Measurements from ENCODE around the gene GALNT14.

- TF ChIP-seq POLR2A (IDR thresholded peaks at IDR 0.05; ENCODE audit: low read length), result no peak
- TF ChIP-seq GATA1 (IDR thresholded peaks at IDR 0.05; ENCODE audit: low read depth, low read length), result no peak
Measured at GRCh38 chr2:31097962-31098613, 40.2 kb downstream of the GALNT14 start.

Measured in erythroblast (primary cell).